GM18502 (cell line): ENCODE measurements around the gene NAGPA.

Experiments used
- ATAC-seq: cut with Tn5 transposase; IDR thresholded peaks from one replicate; pipeline ENCODE4 v1.9.1; 2021; ENCODE audit warnings: mild to moderate bottlenecking; ENCODE audit not compliant: unreplicated experiment, poor library complexity

NAGPA gene

GRCh38 chr16:4980691-4981090 is 53.0 kb downstream of the NAGPA start:
- no peak for ATAC-seq

DNA sequence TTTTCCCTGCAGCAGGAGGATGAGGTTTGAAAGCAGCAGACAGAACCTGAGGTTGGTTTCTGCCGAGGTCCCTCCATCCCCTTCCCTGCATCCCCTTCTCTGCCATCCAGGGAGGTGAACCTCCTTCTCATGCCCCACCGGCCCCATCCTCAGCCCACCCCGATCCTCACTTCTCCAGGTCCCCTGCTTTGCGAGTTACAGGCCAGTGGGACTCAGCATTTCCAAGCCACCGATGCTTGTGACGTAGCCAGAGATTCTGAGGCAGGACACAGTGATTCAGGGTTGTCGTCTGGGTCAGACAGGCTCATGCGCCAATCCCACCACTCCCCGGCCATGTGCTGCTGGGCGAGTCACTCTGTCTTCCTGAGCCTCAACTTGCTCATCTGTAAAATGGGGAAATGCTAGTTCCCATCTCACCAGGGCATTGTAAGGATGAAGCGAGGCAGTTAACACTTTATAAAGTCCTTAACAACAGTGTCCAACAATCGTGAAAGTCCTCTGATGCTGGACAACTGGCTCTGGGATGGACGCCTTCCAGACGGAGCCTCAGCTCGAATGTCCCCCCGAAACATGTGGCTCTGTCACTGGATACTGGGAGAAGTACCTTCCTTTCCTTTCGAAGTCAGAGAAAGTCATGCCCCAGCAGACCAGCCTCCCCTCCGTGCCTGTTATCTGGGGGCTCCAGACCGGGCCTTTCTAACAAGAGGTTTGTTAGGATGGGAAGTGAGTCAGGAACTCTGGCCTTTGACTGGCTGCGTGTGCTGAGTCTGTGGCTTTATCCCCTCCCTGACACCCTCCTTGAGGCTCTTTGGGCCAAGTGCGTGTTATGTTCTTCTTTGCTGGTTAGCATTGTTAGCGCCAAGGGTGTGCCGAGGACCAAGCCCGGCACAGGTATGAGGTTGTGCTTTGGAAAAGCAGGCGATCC is 53.7 kb downstream of the NAGPA start:
- no peak for ATAC-seq

GRCh38 chr16:4979164-4979563 is 54.6 kb downstream of the NAGPA start:
- no peak for ATAC-seq

DNA sequence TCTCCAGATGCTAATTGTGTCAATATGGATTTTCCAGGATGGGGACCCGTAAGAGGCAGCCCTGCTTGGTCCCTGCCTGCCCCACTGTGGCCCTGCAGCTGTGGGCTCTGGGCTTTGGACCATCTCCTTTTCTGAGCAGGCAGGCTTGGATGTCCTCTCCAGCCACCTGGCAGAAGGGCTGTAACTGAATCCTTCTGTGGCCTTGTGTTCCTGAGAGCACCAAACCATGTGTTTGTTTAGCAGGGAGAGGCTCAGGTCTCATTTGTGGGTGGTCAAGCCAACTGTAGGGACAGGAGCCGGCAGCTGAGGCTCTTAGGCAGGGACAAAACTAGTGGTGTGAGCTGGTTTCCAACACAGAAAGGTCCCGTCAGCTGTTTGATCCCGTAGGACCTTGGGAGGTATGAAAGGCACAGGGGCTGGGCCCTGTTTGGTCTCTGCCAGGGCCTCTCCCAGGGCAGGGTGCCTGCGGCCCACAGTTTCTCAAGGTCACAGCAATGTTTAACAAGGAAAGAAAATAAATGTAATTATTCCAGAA is 57.1 kb downstream of the NAGPA start:
- no peak for ATAC-seq

DNA sequence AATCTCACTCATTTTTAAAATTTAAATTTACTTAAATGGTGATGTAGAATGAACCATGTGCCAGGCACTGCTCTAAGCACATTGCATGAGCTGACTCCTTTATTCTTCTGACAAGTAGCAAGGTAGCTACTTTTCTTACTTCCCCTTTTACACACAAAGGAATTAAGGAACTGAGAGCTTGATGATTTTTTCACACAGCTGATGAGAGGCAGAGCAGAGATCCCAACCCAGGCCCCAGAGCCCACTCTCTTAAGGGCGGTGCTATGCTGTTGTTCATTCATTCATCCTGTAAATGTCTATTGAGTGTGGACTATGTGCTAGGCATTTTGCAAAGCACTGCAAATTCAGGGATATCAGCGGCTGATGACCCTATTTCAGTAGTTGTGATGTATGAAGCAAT is 57.7 kb downstream of the NAGPA start:
- peak; percentile 96 for ATAC-seq
